C1 segment of cervical spinal cord (tissue), 14 donors: ENCODE measurements around the gene SMAD3.
"Not testable (repeated sequence)": the region's sequence is repeated elsewhere in the genome, so short reads cannot be mapped to it uniquely, and the experiment has no call there.

Experiments
- DNase-seq, 14 donors: peaks; one replicate each; lab custom pipeline; 2025; lab: John Stamatoyannopoulos, UW

Gene SMAD3

DNA sequence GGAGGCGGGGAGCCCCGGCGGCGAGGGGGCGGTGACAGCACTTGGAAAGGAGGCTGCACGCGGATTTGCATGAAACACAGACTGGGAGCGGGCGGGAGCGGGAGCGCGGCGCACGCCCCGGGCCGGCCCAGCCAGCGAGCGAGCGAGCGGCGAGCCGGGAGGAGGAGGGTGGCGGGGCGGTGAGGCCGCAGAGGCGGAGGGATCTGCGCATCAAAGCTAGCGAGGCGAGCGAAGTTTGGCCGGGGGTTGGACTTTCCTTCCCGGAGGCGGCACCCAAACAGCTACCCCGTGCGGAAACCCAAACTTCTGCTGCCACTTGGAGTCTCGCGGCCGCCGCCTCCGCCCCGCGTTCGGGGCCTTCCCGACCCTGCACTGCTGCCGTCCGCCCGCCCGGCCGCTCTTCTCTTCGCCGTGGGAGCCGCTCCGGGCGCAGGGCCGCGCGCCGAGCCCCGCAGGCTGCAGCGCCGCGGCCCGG is at the start of gene SMAD3:
TSS of gene SMAD3 (plus strand) at position 72 of the 475 bp plus-strand sequence. CDS start 553 bp downstream, outside the sequence.
- DNase-seq: peak in 10 of 14 donors; percentile 16 to 86 (median 76)

- DNase-seq: no peak
Observed at GRCh38 chr15:67017311-67017710, 48.1 kb upstream of the SMAD3 start.

DNA sequence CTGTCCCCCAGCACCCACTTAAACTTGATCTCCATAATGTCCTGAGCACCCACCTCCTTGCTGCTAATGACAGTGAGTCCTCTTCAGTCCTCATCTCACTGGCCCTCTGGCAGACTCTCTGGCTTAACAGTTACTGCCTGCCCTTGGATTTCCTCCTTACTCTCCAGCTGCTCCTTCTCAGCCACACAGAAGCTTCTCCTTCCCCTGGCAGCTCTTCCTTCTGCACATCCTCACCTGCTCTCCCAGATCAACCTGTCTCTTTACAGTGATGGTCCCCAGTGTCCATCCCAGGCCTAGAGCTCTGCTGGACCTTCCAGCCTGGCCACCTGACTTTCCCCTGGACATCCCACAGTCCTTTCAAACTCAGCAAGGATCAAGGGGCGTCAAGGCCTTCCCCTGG is 47.4 kb upstream of the SMAD3 start:
- DNase-seq: no peak

DNA sequence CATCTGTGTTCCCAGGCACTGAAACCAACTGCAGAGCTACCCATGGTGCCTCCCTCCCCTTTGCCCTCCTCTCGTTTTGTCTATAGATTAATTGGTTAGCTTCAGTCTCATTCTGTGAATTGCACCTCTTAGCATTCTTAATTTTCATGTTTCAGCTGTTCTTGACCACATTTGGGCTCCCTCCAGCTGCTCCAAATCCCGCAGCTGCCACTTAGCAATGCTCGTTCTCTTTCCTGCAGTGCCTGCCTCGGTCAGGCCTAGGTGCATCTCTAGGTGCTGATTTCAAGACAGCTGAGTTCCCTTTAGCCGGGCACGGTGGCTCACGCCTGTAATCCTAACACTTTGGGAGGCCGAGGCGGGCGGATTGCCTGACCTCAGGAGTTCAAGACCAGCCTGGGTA is 47.0 kb upstream of the SMAD3 start:
- DNase-seq: no peak

GRCh38 chr15:67019069-67019468 is 46.3 kb upstream of the SMAD3 start:
- DNase-seq: no peak

- no peak for DNase-seq
Observed at GRCh38 chr15:67019884-67020520, 45.4 kb upstream of the SMAD3 start.

DNA sequence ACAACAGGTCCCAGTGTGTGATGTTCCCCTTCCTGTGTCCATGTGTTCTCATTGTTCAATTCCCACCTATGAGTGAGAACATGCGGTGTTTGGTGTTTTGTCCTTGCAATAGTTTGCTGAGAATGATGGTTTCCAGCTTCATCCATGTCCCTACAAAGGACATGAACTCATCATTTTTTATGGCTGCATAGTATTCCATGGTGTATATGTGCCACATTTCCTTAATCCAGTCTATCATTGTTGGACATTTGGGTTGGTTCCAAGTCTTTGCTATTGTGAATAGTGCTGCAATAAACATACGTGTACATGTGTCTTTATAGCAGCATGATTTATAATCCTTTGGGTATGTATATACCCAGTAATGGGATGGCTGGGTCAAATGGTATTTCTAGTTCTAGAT is 44.7 kb upstream of the SMAD3 start:
- not testable (repeated sequence) for DNase-seq

GRCh38 chr15:67021455-67021854 is 43.9 kb upstream of the SMAD3 start:
- no peak for DNase-seq

DNA sequence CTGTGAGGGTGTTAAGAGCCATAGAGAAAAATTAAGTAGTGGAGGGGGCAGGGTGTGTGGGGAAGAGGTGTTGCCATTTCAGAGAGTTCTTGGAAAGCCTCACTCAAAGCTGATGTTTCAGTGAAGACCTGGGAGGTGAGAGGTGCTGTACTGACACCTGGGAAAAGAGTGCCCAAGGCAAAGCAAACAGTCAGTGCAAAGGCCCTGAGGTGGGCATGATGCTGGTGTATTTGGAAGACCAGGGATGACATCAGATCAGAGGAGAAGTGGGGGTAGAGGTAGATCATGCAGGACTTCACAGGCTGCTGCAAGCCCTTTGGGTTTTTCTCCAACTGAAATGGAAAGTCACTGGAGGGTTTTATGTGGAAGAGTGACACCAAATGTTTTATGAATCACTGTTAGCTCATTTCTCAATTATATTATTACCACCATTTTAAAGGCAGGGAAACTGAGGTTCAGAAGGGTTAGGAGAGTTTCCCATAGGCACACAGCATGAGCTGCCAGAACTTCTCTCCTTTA is 42.8 kb upstream of the SMAD3 start:
- no peak for DNase-seq

DNA sequence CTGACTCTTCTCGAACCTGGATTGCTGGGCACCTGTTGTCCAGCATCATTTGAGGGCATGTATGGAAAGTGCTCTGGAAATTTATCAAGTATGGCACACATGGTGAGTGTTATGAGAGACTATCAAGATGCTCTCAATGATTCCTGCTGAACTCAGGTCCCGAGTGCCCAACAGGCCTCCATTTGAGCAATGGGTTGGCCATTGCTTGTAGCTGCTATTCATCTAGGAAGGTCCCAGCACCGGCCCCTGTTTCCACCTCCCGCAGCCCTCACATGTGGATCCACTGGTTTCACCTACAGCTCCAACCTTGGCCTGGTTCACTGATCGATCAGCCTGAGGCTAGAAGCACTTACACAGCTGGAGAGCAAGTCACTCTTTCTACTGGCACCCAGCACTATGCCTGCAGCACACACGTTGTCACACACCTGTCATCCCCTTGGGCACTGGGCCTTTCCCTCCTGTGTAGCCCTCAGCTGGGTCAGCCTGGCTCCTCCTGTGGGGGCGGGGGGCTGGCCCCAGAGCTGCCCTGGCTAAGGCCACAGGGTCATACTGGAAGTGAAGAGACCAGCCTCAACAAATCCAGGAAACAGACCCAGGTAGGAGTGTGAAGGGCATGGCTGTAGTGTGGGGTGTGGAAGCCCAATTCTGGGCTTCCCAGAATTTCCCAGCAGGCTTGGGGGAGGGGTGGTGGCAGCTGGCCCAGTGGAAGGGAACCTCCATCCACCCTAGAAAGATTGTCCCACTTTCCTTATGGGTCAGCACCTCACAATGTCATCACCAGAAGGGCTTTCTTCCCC is 41.7 kb upstream of the SMAD3 start:
- peak in 1 of 14 donors; percentile 24 for DNase-seq

DNA sequence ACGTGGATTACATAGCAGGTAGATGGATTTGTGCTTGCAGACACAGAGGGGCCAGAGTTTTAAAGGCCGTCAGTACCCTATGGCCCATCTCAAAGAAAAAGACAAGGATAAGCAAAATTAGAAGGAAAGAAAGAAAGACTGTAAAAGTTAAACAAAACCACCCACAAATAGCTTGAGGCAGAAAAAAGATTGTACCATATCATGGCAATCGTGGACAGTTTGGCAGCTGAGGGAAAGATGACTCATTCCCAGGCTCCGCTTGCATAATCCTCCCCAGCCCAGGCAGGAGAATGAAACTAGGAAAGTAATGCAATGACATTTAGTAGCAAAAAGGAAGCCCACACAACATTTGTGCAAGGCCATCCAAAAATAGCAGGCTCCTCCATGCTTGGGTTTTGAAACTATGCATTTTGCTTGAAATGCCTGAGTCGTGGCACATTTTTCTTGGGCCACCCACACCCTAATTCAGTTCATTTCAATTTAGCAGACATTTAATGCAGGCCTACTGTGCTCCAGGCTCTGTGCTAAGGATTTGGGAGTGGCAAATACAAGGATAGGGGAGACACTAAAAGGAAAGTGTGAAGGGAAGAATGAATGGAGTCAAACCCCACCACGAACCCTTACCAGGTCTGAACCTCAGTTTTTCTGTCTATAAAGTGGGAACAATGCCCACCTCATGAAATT is 40.9 kb upstream of the SMAD3 start:
- DNase-seq: peak in 9 of 14 donors; percentile 7 to 53 (median 25)

DNA sequence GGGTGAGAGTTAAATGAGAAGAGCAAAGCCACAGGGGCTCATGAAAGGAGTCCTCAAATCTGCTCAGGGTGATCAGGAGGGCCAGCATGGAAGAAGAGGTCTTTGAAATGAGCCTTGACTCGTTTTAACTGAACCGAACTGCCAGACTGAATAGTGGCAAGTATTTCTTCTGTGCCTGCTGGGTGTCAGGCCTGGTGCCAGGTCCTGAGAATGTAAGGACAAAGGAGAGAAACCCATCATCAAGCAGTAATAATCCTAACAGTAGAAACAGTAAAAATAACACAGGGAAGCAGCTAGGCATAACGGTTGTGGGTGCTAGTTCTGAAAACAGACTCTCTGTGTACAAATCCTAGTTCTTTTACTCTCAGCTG is 40.4 kb upstream of the SMAD3 start:
- no peak for DNase-seq

DNA sequence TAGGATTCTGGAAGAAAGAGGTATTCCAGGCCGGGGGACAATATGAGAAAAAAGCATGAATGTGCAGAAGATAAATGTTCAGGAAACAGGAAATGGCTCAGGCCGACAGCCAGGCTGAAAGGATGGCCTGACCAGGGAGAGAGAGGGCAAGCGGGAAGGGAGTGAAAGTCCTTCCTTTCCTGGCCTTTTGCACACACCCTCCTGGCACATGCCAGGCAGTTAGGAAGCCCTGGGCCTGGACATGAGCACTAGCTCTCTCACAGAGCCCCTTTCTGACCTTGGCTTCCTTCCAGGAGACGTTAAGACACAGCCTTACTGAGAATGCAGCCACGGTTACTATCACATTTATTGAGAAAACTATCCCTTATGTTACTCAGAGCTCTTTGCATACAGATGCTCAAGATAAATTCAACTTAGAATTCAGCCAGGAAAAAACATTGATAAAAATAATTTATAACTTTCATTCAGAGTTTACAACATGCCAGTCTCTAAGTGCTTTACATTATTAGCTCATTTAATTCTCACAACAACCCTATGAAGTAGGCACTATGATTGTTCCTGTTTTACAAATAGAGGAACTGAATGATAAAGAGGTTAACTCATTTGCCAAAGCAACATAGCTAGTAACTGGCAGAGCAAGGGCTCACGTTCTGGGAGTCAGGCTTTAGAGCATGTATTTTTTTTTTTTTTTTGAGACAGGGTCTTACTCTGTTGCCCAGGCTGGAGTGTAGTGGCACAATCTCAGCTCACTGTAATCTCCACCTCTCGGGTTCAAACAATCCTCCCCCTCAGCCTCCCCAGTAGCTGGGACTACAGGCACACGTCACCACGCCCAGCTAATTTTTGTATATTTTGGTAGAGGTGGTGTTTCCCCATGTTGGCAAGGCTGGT is 39.4 kb upstream of the SMAD3 start:
- peak in 3 of 14 donors; percentile 2 to 65 (median 7) for DNase-seq

GRCh38 chr15:67026610-67026967 is 38.8 kb upstream of the SMAD3 start:
- DNase-seq: no peak

- not testable (repeated sequence) for DNase-seq
Observed at GRCh38 chr15:67028440-67028839, 37.0 kb upstream of the SMAD3 start.

DNA sequence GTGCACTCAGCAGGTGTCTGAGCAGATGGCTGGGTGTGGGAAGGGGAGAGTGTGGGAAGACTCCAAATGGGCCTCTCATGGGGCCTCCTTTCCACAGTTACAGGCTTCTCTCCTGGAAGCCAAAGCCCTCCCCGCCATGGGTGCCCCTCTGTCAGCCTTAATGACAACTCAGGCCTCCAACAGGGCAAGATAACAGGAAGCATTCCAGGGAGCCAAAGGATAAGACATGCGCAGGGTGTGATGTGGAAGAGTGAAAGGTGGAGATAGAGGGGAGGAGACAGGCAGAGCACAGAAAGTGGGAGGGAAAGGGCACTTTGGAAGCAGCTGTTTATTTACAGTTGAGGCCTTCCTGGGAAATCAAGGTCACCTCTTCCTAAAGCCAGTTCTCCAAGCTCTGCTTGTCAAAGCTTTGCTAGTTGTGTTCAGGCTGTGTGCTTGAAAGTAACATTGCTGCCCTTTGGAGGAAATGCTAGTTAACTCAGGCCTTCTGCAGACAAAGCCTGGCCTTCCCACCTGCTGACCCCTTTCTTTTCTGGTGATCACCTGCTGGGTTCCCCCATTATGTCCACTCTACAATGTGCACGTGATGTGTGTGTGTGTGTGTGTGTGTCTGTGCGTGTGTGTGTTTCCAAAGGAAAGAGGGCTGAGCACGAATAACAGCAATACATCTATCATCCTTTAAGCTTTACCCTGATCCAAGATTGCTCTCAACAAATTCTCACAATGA is 35.2 kb upstream of the SMAD3 start:
- no peak for DNase-seq

- no peak for DNase-seq
Observed at GRCh38 chr15:67031331-67031730, 34.1 kb upstream of the SMAD3 start.

- DNase-seq: no peak
Observed at GRCh38 chr15:67032608-67033007, 32.8 kb upstream of the SMAD3 start.

GRCh38 chr15:67033012-67033411 is 32.4 kb upstream of the SMAD3 start:
- no peak for DNase-seq

- no peak for DNase-seq
Observed at GRCh38 chr15:67033571-67034044, 31.8 kb upstream of the SMAD3 start.
